GM23338 (cell line): Measurements from ENCODE around the gene SPATA13. TPM values are rescaled to one million over a fixed set of nuclear protein-coding genes. Genes with fewer than 3 reads are reported as not detected.

ENCODE experiments used
- ATAC-seq: fragments of 200-7000 bp; cut with Tn5 transposase; 3 replicates; pipeline ENCODE4 v1.9.1; 2020
- DNase-seq: peaks from one replicate; pipeline ENCODE4 v3.0.0-alpha.2; 2015; ENCODE audit warnings: low spot score
- H2AFZ ChIP-seq: fragments of 200-600 bp; sonication (generic); 2 replicates; pipeline ENCODE4 v1.8.0; 2016; ENCODE audit warnings: antibody characterized with exemption, mild to moderate bottlenecking, moderate library complexity
- H3F3A ChIP-seq: fragments of 200-600 bp; sonication (generic); replicated peaks from 2 replicates; pipeline ENCODE4 v1.8.0; 2017; ENCODE audit warnings: antibody characterized with exemption, mixed run types, low read depth
- H3K27ac ChIP-seq: fragments of 200-600 bp; sonication (generic); 2 replicates; pipeline ENCODE4 v1.6.1; 2016; ENCODE audit warnings: low read depth
- H3K27me3 ChIP-seq: fragments of 200-600 bp; sonication (generic); 2 replicates; pipeline ENCODE4 v1.8.0; 2016; ENCODE audit warnings: mild to moderate bottlenecking, mixed run types, moderate library complexity; ENCODE audit not compliant: insufficient read depth
- H3K36me3 ChIP-seq: fragments of 200-600 bp; sonication (generic); 2 replicates; pipeline ENCODE4 v1.8.0; 2016; ENCODE audit warnings: mild to moderate bottlenecking; ENCODE audit not compliant: insufficient read depth
- H3K4me1 ChIP-seq: fragments of 200-600 bp; sonication (generic); 2 replicates; pipeline ENCODE4 v1.8.0; 2016; ENCODE audit warnings: mild to moderate bottlenecking, moderate library complexity; ENCODE audit not compliant: insufficient read depth
- H3K4me2 ChIP-seq: fragments of 200-600 bp; sonication (generic); 2 replicates; pipeline ENCODE4 v1.7.1; 2017; ENCODE audit warnings: mixed run types
- H3K4me3 ChIP-seq: fragments of 200-600 bp; sonication (generic); 2 replicates; pipeline ENCODE4 v1.6.1; 2016; ENCODE audit warnings: mixed run types
- H3K79me2 ChIP-seq: fragments of 200-600 bp; sonication (generic); replicated peaks from 2 replicates; pipeline ENCODE4 v1.8.0; 2017; ENCODE audit warnings: mild to moderate bottlenecking; ENCODE audit not compliant: insufficient read depth
- H3K9me2 ChIP-seq: fragments of 200-600 bp; sonication (generic); 2 replicates; pipeline ENCODE4 v1.8.0; 2017; ENCODE audit not compliant: insufficient read depth
- H4K20me1 ChIP-seq: fragments of 200-600 bp; sonication (generic); replicated peaks from 2 replicates; pipeline ENCODE4 v1.8.0; 2017; ENCODE audit warnings: mild to moderate bottlenecking; ENCODE audit not compliant: insufficient read depth
- H3K27ac Mint-ChIP-seq: 2 replicates; pipeline ENCODE4 v1.8.0; 2020; ENCODE audit warnings: inconsistent platforms, mild to moderate bottlenecking, moderate library complexity, mixed read lengths
- H3K27me3 Mint-ChIP-seq: 3 replicates; pipeline ENCODE4 v1.8.0; 2022; ENCODE audit warnings: low read depth, mild to moderate bottlenecking, moderate library complexity, mixed read lengths, inconsistent platforms; ENCODE audit not compliant: insufficient read depth, poor library complexity
- H3K36me3 Mint-ChIP-seq: 3 replicates; pipeline ENCODE4 v1.8.0; 2021; ENCODE audit warnings: low read depth, mild to moderate bottlenecking, inconsistent platforms, moderate library complexity, mixed read lengths
- H3K4me1 Mint-ChIP-seq: 3 replicates; pipeline ENCODE4 v1.8.0; 2020; ENCODE audit warnings: mild to moderate bottlenecking, inconsistent platforms, mixed read lengths
- H3K4me3 Mint-ChIP-seq: 3 replicates; pipeline ENCODE4 v1.8.0; 2021; ENCODE audit warnings: moderate library complexity, mild to moderate bottlenecking, inconsistent platforms, mixed read lengths
- H3K9me3 Mint-ChIP-seq: 3 replicates; pipeline ENCODE4 v1.8.0; 2020; ENCODE audit warnings: moderate library complexity, mild to moderate bottlenecking, inconsistent platforms, mixed read lengths
- CREB1 ChIP-seq: fragments of 250-450 bp; sonication (Bioruptor Pico); IDR thresholded peaks from 2 replicates; pipeline ENCODE4 v1.5.0; 2020; ENCODE audit warnings: low read depth, mild to moderate bottlenecking, moderate library complexity
- CTCF ChIP-seq, 2 experiments: fragments of 200-600 bp in 1 of 2; sonication (generic) in 1 of 2; conservative IDR thresholded peaks; 2 replicates each; pipeline versions ENCODE4 v1.5.1 to v1.6.1; 2016 to 2017; ENCODE audit warnings: antibody characterized with exemption in 2 of 2, low read depth in 2 of 2, mild to moderate bottlenecking in 2 of 2, moderate library complexity in 1 of 2
- ETS1 ChIP-seq: IDR thresholded peaks from 2 replicates; pipeline ENCODE4 v1.6.1; 2016; ENCODE audit warnings: antibody characterized with exemption
- EZH2 ChIP-seq: fragments of 200-600 bp; sonication (generic); IDR thresholded peaks from one replicate; pipeline ENCODE4 v1.8.0; 2017; ENCODE audit warnings: antibody characterized with exemption, mild to moderate bottlenecking, low read depth; ENCODE audit not compliant: unreplicated experiment
- EZH2phosphoT487 ChIP-seq: fragments of 200-600 bp; sonication (generic); IDR thresholded peaks from one replicate; pipeline ENCODE4 v1.8.1; 2018; ENCODE audit warnings: antibody characterized with exemption; ENCODE audit not compliant: unreplicated experiment
- JUNB ChIP-seq: IDR thresholded peaks from one replicate; pipeline ENCODE4 v1.6.1; 2016; ENCODE audit warnings: antibody characterized with exemption; ENCODE audit not compliant: unreplicated experiment
- POLR2AphosphoS5 ChIP-seq: IDR thresholded peaks from 2 replicates; pipeline ENCODE4 v1.6.1; 2016; ENCODE audit warnings: antibody characterized with exemption, low read depth
- REST ChIP-seq: IDR thresholded peaks from one replicate; pipeline ENCODE4 v1.6.1; 2018; ENCODE audit warnings: antibody characterized with exemption; ENCODE audit not compliant: unreplicated experiment
- STAT1 ChIP-seq: IDR thresholded peaks from one replicate; pipeline ENCODE4 v1.6.1; 2016; ENCODE audit warnings: antibody characterized with exemption; ENCODE audit not compliant: unreplicated experiment
- ZNF114 ChIP-seq: fragments of 250-450 bp; sonication (Bioruptor Pico); IDR thresholded peaks from 2 replicates; pipeline ENCODE4 v1.5.0; 2020; ENCODE audit warnings: mild to moderate bottlenecking, moderate library complexity
- ZNF462 ChIP-seq: fragments of 250-450 bp; sonication (Bioruptor Pico); IDR thresholded peaks from 2 replicates; pipeline ENCODE4 v1.5.0; 2020; ENCODE audit warnings: mild to moderate bottlenecking, moderate library complexity
- polyA plus RNA-seq: library from polyadenylated mRNA; unstranded; fragments of >200 nt; fragmentation: Nextera tagmentation; extraction: Ambion mirVana; gene quantifications from 2 replicates; pipeline ENCODE4 v1.2.1, GENCODE V29; 2016
- total RNA-seq: library from RNA; depleted of rRNA; stranded (reverse); fragments of >200 nt; shearing (Covaris generic); gene quantifications from 2 replicates; pipeline ENCODE4 v1.2.3, GENCODE V29; 2014

SPATA13 gene
- total and polyA plus RNA-seq, 2 experiments from 2014 or later: 11.9 to 45.7 TPM

- TF ChIP-seq REST (no peak), CTCF (conservative IDR thresholded peaks at IDR 0.05; ENCODE audit: low read depth in 2 of 2) (no peak), EZH2 (no peak), JUNB (no peak), STAT1 (no peak), POLR2AphosphoS5 (no peak), ETS1 (no peak)
Measured at GRCh38 chr13:24222756-24223155, 62.2 kb downstream of the SPATA13 start (continued).

- Mint-ChIP-seq H3K27ac (no peak overlapping the region), H3K9me3 (no peaks in the 10 kb centered on the region), H3K4me3 (no peak overlapping the region), H3K27me3 (no peaks in the 10 kb centered on the region), H3K36me3 (no peaks in the 10 kb centered on the region), H3K4me1 (peaks cover 34% of the 10 kb centered on the region)
- H3K27me3 ChIP-seq: no peaks in the 10 kb centered on the region
- no peaks in the 10 kb centered on the region for H3F3A ChIP-seq
- H3K79me2 ChIP-seq: peaks cover 28% of the 10 kb centered on the region
- H4K20me1 ChIP-seq: no peaks in the 10 kb centered on the region
- no peaks in the 10 kb centered on the region for H3K9me2 ChIP-seq
- H3K4me3 ChIP-seq: no peak overlapping the region
- no peak overlapping the region for H3K27ac ChIP-seq
- peaks cover 23% of the 10 kb centered on the region for H3K4me1 ChIP-seq
- H3K36me3 ChIP-seq: no peaks in the 10 kb centered on the region
- no peak for ATAC-seq
- DNase-seq: no peak
- H3K4me2 ChIP-seq: no peak overlapping the region
- H2AFZ ChIP-seq: no peak overlapping the region
- TF ChIP-seq CREB1 (CRISPR knock-in tag) (no peak), ZNF114 (CRISPR knock-in tag) (no peak), EZH2 (no peak), EZH2phosphoT487 (no peak), ZNF462 (CRISPR knock-in tag) (no peak)
Measured at GRCh38 chr13:24223341-24224231, 63.1 kb downstream of the SPATA13 start.
